WTC11 (cell line): Measurements from ENCODE around the gene MRPL24. TPM values are rescaled to one million over a fixed set of nuclear protein-coding genes. Genes with fewer than 3 reads are reported as not detected.

ENCODE experiments used
- ATF6 ChIP-seq: sonication (generic); formaldehyde crosslinking; IDR thresholded peaks from 2 replicates; pipeline ENCODE4 v1.8.1; 2023; ENCODE audit warnings: mild to moderate bottlenecking, missing genetic modification reagents
- CREB1 ChIP-seq: sonication (generic); formaldehyde crosslinking; IDR thresholded peaks from 2 replicates; pipeline ENCODE4 v1.8.0; 2023; ENCODE audit warnings: mild to moderate bottlenecking, missing genetic modification reagents
- FOXK1 ChIP-seq: sonication (generic); formaldehyde crosslinking; IDR thresholded peaks from 2 replicates; pipeline ENCODE4 v1.8.0; 2022; ENCODE audit warnings: mild to moderate bottlenecking, moderate library complexity, missing genetic modification reagents
- GABPB1 ChIP-seq: sonication (generic); formaldehyde crosslinking; IDR thresholded peaks from 2 replicates; pipeline ENCODE4 v1.8.1; 2023; ENCODE audit warnings: mild to moderate bottlenecking, missing genetic modification reagents
- GRHL2 ChIP-seq: fragments of 250-450 bp; sonication (Bioruptor Pico); IDR thresholded peaks from 2 replicates; pipeline ENCODE4 v1.8.0; 2022; ENCODE audit warnings: mild to moderate bottlenecking, moderate library complexity; ENCODE audit not compliant: insufficient replicate concordance, severe bottlenecking
- HMGA2 ChIP-seq: fragments of 250-450 bp; sonication (Bioruptor Pico); IDR thresholded peaks from 2 replicates; pipeline ENCODE4 v1.4.0; 2021; ENCODE audit warnings: mild to moderate bottlenecking, moderate library complexity
- MLX ChIP-seq: sonication (generic); formaldehyde crosslinking; IDR thresholded peaks from 2 replicates; pipeline ENCODE4 v1.8.1; 2023; ENCODE audit warnings: mild to moderate bottlenecking, missing genetic modification reagents, moderate library complexity
- MXD4 ChIP-seq: fragments of 250-450 bp; sonication (Bioruptor Pico); IDR thresholded peaks from 2 replicates; pipeline ENCODE4 v1.8.0; 2021; ENCODE audit warnings: mild to moderate bottlenecking, moderate library complexity, borderline replicate concordance
- NR2C2 ChIP-seq: sonication (generic); formaldehyde crosslinking; IDR thresholded peaks from 2 replicates; pipeline ENCODE4 v1.8.0; 2022; ENCODE audit warnings: mild to moderate bottlenecking, missing genetic modification reagents
- PRRX2 ChIP-seq: fragments of 250-450 bp; sonication (Bioruptor Pico); IDR thresholded peaks from 2 replicates; pipeline ENCODE4 v1.8.0; 2021; ENCODE audit warnings: mild to moderate bottlenecking
- RELA ChIP-seq: sonication (generic); formaldehyde crosslinking; IDR thresholded peaks from 2 replicates; pipeline ENCODE4 v1.8.1; 2022; ENCODE audit warnings: missing genetic modification reagents, mild to moderate bottlenecking, borderline replicate concordance
- RORB ChIP-seq: fragments of 250-450 bp; sonication (Bioruptor Pico); IDR thresholded peaks from 2 replicates; pipeline ENCODE4 v1.9.0; 2021; ENCODE audit warnings: mild to moderate bottlenecking
- SMAD4 ChIP-seq: sonication (generic); formaldehyde crosslinking; IDR thresholded peaks from 2 replicates; pipeline ENCODE4 v1.8.0; 2022; ENCODE audit warnings: mild to moderate bottlenecking, missing genetic modification reagents
- SP1 ChIP-seq: sonication (generic); formaldehyde crosslinking; conservative IDR thresholded peaks from 2 replicates; pipeline ENCODE4 v1.8.1; 2022; ENCODE audit warnings: missing genetic modification reagents
- USF1 ChIP-seq: sonication (generic); formaldehyde crosslinking; IDR thresholded peaks from 2 replicates; pipeline ENCODE4 v1.8.0; 2022; ENCODE audit warnings: mild to moderate bottlenecking, missing genetic modification reagents
- USF2 ChIP-seq: sonication (generic); formaldehyde crosslinking; IDR thresholded peaks from 2 replicates; pipeline ENCODE4 v1.8.1; 2023; ENCODE audit warnings: mild to moderate bottlenecking, missing genetic modification reagents, moderate library complexity
- ZBTB21 ChIP-seq: sonication (generic); formaldehyde crosslinking; IDR thresholded peaks from 2 replicates; pipeline ENCODE4 v1.8.1; 2023; ENCODE audit warnings: mild to moderate bottlenecking, missing genetic modification reagents, borderline replicate concordance
- ZBTB43 ChIP-seq: sonication (generic); formaldehyde crosslinking; IDR thresholded peaks from 2 replicates; pipeline ENCODE4 v1.8.1; 2023; ENCODE audit warnings: mild to moderate bottlenecking, missing genetic modification reagents
- ZNF317 ChIP-seq: sonication (generic); formaldehyde crosslinking; IDR thresholded peaks from 2 replicates; pipeline ENCODE4 v1.8.1; 2023; ENCODE audit warnings: low read depth, mild to moderate bottlenecking, moderate library complexity, missing genetic modification reagents, borderline replicate concordance
- total RNA-seq: library from RNA; stranded (reverse); gene quantifications from 3 replicates; pipeline ENCODE4 v1.2.3, GENCODE V29; 2021
- TF ChIP-seq, protein P1 (sequence below): sonication (generic); formaldehyde crosslinking; IDR thresholded peaks from 2 replicates; pipeline ENCODE4 v1.8.1; 2023; ENCODE audit warnings: mild to moderate bottlenecking, missing genetic modification reagents, borderline replicate concordance
- TF ChIP-seq, protein P2 (sequence below): fragments of 250-450 bp; sonication (Bioruptor Pico); conservative IDR thresholded peaks from 2 replicates; pipeline ENCODE4 v1.9.0; 2021; ENCODE audit warnings: mild to moderate bottlenecking
- TF ChIP-seq, protein P3 (sequence below): fragments of 200-600 bp; IDR thresholded peaks from 2 replicates; pipeline ENCODE4 v1.8.0; 2022; ENCODE audit warnings: antibody characterized with exemption
- TF ChIP-seq, protein P4 (sequence below): sonication (generic); formaldehyde crosslinking; IDR thresholded peaks from 2 replicates; pipeline ENCODE4 v1.8.1; 2022; ENCODE audit warnings: mild to moderate bottlenecking, moderate library complexity, missing genetic modification reagents

The MRPL24 gene
- total RNA-seq, 1 experiment from 2014 or later = 35.2 TPM

GRCh38 chr1:156751757-156752481 is 11.0 kb upstream of the MRPL24 start (continued):
- TF ChIP-seq, protein P1, sequence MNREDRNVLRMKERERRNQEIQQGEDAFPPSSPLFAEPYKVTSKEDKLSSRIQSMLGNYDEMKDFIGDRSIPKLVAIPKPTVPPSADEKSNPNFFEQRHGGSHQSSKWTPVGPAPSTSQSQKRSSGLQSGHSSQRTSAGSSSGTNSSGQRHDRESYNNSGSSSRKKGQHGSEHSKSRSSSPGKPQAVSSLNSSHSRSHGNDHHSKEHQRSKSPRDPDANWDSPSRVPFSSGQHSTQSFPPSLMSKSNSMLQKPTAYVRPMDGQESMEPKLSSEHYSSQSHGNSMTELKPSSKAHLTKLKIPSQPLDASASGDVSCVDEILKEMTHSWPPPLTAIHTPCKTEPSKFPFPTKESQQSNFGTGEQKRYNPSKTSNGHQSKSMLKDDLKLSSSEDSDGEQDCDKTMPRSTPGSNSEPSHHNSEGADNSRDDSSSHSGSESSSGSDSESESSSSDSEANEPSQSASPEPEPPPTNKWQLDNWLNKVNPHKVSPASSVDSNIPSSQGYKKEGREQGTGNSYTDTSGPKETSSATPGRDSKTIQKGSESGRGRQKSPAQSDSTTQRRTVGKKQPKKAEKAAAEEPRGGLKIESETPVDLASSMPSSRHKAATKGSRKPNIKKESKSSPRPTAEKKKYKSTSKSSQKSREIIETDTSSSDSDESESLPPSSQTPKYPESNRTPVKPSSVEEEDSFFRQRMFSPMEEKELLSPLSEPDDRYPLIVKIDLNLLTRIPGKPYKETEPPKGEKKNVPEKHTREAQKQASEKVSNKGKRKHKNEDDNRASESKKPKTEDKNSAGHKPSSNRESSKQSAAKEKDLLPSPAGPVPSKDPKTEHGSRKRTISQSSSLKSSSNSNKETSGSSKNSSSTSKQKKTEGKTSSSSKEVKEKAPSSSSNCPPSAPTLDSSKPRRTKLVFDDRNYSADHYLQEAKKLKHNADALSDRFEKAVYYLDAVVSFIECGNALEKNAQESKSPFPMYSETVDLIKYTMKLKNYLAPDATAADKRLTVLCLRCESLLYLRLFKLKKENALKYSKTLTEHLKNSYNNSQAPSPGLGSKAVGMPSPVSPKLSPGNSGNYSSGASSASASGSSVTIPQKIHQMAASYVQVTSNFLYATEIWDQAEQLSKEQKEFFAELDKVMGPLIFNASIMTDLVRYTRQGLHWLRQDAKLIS = no peak
- TF ChIP-seq ATF6 (CRISPR knock-in tag) (no peak), SMAD4 (CRISPR knock-in tag) (no peak), MLX (no peak), GABPB1 (peak; percentile 43; the same call in 1 of the 2 replicates), FOXK1 (CRISPR knock-in tag) (peak; percentile 92), USF1 (CRISPR knock-in tag) (peak; percentile 55; the same call in 1 of the 2 replicates), HMGA2 (CRISPR knock-in tag) (no peak), USF2 (no peak), RELA (no peak), PRRX2 (no peak), SP1 (peak; percentile 73; the same call in 1 of the 2 replicates), CREB1 (CRISPR knock-in tag) (no peak), RORB (CRISPR knock-in tag) (no peak), ZBTB43 (CRISPR knock-in tag) (peak; percentile 68; the same call in 1 of the 2 replicates), ZBTB21 (CRISPR knock-in tag) (no peak), NR2C2 (no peak), MXD4 (CRISPR knock-in tag) (no peak), GRHL2 (CRISPR knock-in tag) (no peak), ZNF317 (CRISPR knock-in tag) (0 out of 2 replicates have a peak, but pooled peaks have one; percentile 30)
- TF ChIP-seq, protein P2, sequence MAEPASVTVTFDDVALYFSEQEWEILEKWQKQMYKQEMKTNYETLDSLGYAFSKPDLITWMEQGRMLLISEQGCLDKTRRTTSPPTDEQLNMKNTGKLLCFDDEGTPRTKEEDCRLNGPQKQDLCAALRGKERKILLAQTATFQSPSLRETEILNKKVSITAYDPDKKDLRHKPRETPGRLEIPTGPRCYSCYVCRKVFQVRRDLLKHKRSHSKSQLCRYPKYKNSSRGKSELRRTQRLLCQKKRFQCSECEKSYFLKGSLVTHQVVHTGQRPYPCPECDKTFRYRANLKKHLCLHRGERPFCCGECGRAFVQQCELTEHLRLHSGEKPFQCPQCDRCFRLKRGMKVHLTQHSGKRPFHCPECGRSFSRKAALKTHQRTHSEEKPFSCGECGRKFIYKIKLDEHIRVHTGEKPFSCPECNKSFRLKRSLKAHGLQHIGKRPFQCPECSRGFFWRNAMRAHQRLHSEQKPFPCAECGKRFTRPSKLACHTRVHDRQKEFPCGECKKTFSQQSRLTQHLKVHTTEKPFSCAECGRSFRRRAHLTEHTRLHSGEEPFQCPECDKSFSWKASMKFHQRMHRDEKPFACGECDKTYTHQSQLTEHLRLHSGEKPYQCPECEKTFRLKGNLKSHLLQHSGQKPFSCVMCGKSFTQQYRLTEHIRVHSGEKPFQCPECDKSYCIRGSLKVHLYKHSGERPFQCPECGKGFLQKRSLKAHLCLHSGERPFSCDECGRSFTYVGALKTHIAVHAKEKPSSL (CRISPR knock-in tag) = no peak
- TF ChIP-seq, protein P3, sequence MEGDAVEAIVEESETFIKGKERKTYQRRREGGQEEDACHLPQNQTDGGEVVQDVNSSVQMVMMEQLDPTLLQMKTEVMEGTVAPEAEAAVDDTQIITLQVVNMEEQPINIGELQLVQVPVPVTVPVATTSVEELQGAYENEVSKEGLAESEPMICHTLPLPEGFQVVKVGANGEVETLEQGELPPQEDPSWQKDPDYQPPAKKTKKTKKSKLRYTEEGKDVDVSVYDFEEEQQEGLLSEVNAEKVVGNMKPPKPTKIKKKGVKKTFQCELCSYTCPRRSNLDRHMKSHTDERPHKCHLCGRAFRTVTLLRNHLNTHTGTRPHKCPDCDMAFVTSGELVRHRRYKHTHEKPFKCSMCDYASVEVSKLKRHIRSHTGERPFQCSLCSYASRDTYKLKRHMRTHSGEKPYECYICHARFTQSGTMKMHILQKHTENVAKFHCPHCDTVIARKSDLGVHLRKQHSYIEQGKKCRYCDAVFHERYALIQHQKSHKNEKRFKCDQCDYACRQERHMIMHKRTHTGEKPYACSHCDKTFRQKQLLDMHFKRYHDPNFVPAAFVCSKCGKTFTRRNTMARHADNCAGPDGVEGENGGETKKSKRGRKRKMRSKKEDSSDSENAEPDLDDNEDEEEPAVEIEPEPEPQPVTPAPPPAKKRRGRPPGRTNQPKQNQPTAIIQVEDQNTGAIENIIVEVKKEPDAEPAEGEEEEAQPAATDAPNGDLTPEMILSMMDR = no peak
- TF ChIP-seq, protein P4, sequence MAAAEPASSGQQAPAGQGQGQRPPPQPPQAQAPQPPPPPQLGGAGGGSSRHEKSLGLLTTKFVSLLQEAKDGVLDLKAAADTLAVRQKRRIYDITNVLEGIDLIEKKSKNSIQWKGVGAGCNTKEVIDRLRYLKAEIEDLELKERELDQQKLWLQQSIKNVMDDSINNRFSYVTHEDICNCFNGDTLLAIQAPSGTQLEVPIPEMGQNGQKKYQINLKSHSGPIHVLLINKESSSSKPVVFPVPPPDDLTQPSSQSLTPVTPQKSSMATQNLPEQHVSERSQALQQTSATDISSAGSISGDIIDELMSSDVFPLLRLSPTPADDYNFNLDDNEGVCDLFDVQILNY (CRISPR knock-in tag) = peak; percentile 93
